CD4-positive, alpha-beta T cell treated with Interleukin-15 for 4 hours (primary cell): ENCODE results near the gene APOL1.
A peak's percentile ranks its signal among the peaks of the same experiment; 100 is the strongest.
"Not testable (repeated sequence)": the region's sequence is repeated elsewhere in the genome, so short reads cannot be mapped to it uniquely, and the experiment has no call there.

ENCODE experiments used
- DNase-seq: peaks from one replicate; pipeline ENCODE4 v3.0.0-alpha.2; 2020; ENCODE audit warnings: low spot score

APOL1 gene

DNA sequence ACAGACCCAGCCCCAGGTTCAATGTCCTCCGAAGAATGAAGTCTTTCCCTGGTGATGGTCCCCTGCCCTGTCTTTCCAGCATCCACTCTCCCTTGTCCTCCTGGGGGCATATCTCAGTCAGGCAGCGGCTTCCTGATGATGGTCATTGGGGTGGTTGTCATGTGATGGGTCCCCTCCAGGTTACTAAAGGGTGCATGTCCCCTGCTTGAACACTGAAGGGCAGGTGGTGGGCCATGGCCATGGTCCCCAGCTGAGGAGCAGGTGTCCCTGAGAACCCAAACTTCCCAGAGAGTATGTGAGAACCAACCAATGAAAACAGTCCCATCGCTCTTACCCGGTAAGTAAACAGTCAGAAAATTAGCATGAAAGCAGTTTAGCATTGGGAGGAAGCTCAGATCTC is 14.1 kb downstream of the APOL1 start:
- DNase-seq: no peak

- no peak for DNase-seq
Observed at GRCh38 chr22:36267896-36268485, 15.1 kb downstream of the APOL1 start.

GRCh38 chr22:36271231-36271630 is 18.3 kb downstream of the APOL1 start:
- not testable (repeated sequence) for DNase-seq

GRCh38 chr22:36271951-36272350 is 19.0 kb downstream of the APOL1 start:
- DNase-seq: not testable (repeated sequence)

- DNase-seq: no peak
Observed at GRCh38 chr22:36274531-36274930, 21.6 kb downstream of the APOL1 start.

DNA sequence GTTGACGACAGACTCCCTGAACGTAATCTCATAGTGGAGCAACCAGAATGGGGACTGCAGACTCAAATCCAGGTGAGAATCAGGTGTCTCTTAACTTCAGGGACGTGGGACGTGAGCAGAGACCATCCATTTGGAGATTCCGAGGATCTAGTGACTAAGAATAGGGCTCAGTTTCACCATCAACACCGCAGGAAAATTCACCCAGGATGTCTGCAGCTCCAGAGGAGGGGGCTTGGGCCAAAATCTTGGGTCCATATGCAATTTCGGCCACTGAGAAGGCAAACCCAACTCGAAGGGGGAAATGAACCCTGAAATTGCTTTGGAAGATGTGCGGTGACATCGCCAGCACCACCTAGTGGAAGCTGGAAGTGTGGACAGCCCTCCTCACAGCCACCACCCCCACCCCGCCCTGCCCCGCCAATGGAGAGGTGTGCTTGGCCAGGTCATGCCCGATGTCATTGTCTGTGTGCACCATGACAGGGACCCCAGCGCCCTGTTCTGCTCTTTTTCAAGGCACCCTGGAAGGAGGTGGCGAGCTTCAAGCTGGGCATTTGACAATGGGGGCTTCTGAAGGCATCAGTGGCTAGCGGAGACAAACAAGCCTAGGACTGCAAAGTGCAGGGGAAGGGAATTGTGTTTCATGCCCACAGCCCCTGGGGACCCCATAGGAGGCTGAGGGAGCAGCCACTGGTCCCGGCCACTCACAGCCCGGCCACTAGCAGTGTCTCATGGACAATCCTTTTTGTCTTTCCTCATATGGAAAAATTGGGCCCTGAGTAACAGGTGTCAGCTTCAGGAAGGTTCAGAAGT is 24.8 kb downstream of the APOL1 start:
- peak; percentile 69 for DNase-seq

DNA sequence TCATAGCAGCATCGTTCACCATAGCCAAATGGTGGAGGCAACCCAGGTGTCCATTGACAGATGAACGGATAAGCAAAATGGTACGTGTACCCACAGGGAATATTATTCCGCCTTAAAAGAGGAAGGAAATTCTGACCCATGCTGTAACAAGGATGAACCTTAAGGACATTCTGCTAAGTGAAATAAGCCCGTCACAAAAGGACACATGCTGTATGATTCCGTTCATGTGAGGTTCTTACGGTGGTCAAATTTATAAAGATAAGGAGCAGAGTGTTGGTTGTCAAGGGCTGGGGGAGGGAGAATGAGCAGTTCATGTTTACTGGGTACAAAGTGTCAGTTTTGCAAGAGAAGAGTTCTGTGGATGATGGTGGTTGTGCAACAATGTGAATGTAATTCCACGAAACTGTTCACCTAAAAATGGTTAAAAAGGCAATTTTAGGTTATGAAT is 26.3 kb downstream of the APOL1 start:
- no peak for DNase-seq

DNA sequence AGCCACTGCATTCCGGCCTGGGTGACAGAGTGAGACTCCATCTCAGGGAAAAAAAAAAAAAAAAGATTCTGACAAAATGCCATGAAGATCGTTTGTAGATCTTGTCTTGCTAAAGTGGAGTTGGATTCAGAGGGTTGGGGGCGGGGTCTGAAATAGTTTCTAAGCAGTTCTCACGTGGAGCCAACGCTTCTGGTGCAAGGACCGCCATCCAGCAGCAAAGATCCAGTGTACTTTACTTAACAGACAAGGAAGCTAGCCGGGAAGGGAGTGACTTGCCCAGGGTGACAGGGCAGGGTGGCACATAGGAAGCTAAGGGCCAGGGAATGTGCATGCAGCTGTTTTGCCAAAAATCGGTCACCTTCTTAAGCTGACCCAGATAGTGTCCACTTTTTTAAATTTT is 27.4 kb downstream of the APOL1 start:
- DNase-seq: no peak

DNA sequence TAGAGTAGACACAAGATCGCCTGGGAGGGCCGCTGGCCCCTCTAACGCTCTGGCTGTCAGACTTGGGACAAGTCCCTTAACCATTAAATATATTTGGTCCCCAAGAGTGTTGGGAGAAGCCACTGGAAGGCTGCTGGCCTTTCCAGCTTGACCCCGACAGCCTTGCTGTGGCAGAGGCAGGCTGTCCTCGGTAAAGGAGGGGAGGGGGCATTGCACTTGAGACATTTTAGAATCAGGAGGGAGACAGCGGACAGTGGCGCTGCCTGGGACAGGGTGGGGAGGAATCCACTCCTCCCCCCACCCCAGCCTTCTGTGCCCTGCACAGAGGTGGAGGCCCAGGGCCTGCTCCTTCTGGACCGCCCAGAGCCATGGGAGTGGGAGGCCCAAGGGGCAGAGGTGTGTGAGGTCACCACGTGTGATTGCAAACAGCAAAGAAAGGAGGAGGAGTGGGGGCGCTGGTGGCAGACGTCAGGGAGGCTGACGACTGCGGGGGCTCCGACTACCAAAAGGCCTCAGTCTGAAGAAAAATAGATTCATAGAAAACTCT is 28.9 kb downstream of the APOL1 start:
- no peak for DNase-seq

GRCh38 chr22:36282328-36282831 is 29.4 kb downstream of the APOL1 start:
- no peak for DNase-seq

GRCh38 chr22:36284171-36284571 is 31.2 kb downstream of the APOL1 start:
- no peak for DNase-seq

DNA sequence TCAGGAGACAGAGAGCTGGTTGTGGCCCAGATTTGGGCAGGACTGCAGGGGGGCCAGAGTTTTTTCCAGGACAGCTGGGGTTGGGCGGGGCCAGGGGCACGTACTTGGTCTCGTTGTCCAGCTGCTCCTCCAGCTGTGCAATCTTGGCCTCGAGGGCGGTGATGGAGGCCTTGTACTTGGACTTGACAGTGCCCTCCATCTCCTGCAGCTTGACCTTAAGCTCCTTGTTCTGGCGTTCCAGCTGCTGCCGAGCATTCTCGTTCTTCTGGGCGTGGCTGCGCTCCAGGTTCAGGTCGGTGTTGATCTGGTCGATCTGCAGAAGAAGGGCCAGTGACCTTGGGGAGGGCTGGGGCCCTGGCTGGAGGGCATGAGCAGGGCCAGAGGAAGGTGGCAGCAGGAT is 32.1 kb downstream of the APOL1 start:
- no peak for DNase-seq

DNA sequence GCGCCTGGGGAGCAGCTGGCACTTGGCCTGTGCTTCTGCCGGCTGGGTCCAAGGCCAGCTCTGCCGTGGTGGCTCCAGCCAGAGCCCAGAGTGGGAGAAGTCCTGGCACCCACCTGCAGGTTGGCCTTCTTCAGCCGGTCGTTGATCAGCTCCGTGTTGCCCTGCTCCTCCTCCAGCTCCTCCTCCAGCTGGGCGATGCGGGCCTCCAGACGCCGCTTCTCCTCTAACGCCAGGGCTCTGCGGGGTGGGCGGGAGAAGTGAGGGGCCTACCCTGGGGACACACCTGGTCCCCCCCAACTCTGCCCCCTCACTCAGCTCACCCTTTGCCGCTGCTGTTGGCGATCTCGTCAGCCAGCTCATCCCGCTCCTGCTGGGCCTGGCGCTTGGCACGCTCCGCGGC is 32.6 kb downstream of the APOL1 start:
- DNase-seq: no peak

DNA sequence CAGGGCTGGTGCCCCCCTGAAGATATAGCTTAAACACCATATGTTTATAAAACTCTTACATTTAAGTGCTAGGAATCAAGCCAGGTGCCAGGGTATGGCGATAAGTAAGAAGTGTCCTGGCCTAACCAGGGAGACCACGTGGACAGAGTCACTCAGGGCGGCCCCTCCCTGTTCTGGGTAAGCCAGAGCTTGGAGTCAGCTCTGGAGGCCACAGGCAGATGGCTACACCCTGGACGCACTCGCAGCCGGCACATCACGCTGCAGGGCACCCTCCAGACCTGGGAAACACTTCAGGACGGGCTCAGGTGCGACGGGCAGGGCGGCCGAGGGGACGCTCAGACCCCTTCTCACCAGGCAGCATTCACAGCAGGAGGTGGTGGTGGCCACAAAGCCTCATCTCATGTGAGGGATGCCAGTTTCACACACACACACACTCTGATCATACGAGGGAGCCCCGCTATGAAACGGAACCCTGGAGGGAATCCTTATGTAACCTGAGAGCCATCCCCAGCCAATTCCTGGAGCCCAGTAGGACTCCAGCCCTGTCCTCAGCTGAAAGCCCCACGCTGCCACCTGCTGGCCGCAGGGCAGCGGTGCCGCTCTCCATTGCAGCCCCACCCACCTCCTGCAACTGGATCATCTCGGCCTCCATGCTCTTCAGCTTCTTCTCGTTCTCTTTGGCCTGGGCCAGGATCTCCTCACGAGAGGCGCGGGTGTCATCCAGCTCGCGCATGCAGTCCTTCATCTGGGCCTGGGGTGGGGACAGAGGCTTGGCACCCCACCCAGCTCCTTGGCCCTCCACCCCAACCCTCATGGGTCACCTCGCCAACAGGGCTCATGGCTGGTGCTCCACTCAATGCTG is 33.4 kb downstream of the APOL1 start:
- peak; percentile 54 for DNase-seq

GRCh38 chr22:36287881-36288515 is 35.1 kb downstream of the APOL1 start:
- no peak for DNase-seq

DNA sequence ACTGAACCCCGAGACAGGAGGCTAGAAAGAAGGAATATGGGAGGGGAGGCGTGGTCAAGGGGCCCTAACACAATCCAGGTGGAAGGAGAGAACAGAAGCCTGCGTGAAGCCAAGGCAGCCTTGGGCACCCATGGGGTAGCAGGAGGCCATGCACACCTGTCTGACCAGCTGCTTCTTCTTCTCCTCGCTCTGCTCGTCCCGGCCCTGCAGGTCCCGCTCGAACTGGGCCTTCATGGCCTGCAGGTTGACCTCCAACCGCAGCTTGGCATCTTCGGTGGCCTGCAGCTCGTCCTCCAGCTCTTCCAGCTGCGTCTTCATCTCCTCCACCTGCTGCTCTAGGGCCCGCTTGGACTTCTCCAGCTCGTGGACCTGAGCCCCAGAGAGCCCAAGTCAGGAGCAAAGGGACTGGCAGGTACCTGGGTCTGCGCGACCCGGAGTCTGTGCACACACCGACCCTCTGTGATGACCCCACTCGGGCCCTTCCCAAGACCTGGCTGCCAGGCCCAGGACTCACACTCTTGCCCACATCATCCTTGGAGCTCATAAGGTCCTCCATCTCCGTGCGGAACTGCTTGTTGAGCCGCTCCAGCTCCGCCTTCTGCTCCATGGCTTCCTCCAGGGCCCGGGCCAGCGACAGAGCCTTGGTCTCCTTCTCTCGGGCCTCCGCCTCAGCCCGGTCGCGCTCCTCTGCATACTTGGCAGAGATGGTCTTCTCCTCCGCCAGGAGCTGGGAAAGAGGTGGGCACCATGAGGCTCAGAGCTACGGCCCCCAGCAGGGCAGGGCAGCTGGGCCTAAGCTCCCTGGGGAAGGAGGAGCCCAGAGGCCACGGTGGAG is 35.9 kb downstream of the APOL1 start:
- DNase-seq: no peak

- DNase-seq: no peak
Observed at GRCh38 chr22:36289406-36289870, 36.5 kb downstream of the APOL1 start.

GRCh38 chr22:36289948-36290371 is 37.0 kb downstream of the APOL1 start:
- peak; percentile 62 for DNase-seq

DNA sequence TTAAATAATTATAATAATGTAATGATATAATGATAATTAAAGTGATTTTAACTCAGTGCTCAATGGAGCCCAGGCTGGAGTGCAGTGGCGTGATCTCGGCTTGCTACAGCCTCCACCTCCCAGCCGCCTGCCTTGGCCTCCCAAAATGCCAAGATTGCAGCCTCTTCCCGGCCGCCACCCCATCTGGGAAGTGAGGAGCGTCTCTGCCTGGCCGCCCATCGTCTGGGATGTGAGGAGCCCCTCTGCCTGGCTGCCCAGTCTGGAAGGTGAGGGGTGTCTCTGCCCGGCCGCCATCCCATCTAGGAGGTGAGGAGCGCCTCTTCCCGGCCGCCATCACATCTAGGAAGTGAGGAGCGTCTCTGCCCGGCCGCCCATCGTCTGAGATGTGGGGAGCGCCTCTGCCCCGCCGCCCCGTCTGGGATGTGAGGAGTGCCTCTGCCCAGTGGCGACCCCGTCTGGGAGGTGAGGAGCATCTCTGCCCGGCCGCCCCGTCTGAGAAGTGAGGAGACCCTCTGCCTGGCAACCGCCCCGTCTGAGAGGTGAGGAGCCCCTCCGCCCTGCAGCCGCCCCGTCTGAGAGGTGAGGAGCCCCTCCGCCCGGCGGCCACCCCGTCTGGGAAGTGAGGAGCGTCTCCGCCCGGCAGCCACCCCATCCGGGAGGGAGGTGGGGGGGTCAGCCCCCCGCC is 37.6 kb downstream of the APOL1 start:
- DNase-seq: not testable (repeated sequence)
